ENCODE data around the gene VANGL1. TPM values are rescaled to one million over a fixed set of nuclear protein-coding genes. Genes with fewer than 3 reads are reported as not detected.

Gene VANGL1
- total RNA-seq, 1 donor from 2014 or later: 15.3 TPM

- no peaks in the 10 kb centered on the region for H3K27me3 ChIP-seq (ENCODE audit: control insufficient read depth, insufficient read depth, low read length)
- TF ChIP-seq CTCF (IDR thresholded peaks at IDR 0.05; ENCODE audit: insufficient read depth, low read length, severe bottlenecking): no peak
- DNase-seq (ENCODE audit: low read depth): peak; percentile 17
- no peaks in the 10 kb centered on the region for H3K36me3 ChIP-seq (ENCODE audit: control insufficient read depth, insufficient read depth, low read length)
- no peak overlapping the region for H3K4me3 ChIP-seq (ENCODE audit: low read depth, low read length)
- FAIRE-seq: no peak
Measured at GRCh38 chr1:115670476-115671175, 28.9 kb downstream of the VANGL1 start.

GRCh38 chr1:115671176-115671934 lies 29.6 kb downstream of the VANGL1 start:
- FAIRE-seq (no peak), DNase-seq (ENCODE audit: low read depth) (peak; percentile 95)
- Histone ChIP-seq H3K4me3 (ENCODE audit: low read depth, low read length) (no peak overlapping the region), H3K36me3 (ENCODE audit: control insufficient read depth, insufficient read depth, low read length) (no peaks in the 10 kb centered on the region), H3K27me3 (ENCODE audit: control insufficient read depth, insufficient read depth, low read length) (no peaks in the 10 kb centered on the region)
- TF ChIP-seq CTCF (IDR thresholded peaks at IDR 0.05; ENCODE audit: insufficient read depth, low read length, severe bottlenecking): peak; percentile 30

GRCh38 chr1:115672224-115673009 lies 30.6 kb downstream of the VANGL1 start:
- FAIRE-seq (no peak), DNase-seq (ENCODE audit: low read depth) (no peak)
- no peaks in the 10 kb centered on the region for H3K36me3 ChIP-seq (ENCODE audit: control insufficient read depth, insufficient read depth, low read length)

GRCh38 chr1:115676498-115677181 lies 34.9 kb downstream of the VANGL1 start:
- no peak for TF ChIP-seq CTCF (IDR thresholded peaks at IDR 0.05; ENCODE audit: insufficient read depth, low read length, severe bottlenecking)
- Histone ChIP-seq H3K4me3 (ENCODE audit: low read depth, low read length) (no peak overlapping the region), H3K27me3 (ENCODE audit: control insufficient read depth, insufficient read depth, low read length) (no peaks in the 10 kb centered on the region), H3K36me3 (ENCODE audit: control insufficient read depth, insufficient read depth, low read length) (no peaks in the 10 kb centered on the region)
- DNase-seq (ENCODE audit: low read depth) (peak; percentile 73), FAIRE-seq (no peak)

More at GRCh38 chr1:115672224-115673009, 30.6 kb downstream of the VANGL1 start:
- no peak for TF ChIP-seq CTCF (IDR thresholded peaks at IDR 0.05; ENCODE audit: insufficient read depth, low read length, severe bottlenecking)
- Histone ChIP-seq H3K27me3 (ENCODE audit: control insufficient read depth, insufficient read depth, low read length) (no peaks in the 10 kb centered on the region), H3K4me3 (ENCODE audit: low read depth, low read length) (no peak overlapping the region)

- Histone ChIP-seq H3K36me3 (ENCODE audit: control insufficient read depth, insufficient read depth, low read length) (no peaks in the 10 kb centered on the region), H3K4me3 (ENCODE audit: low read depth, low read length) (no peak overlapping the region), H3K27me3 (ENCODE audit: control insufficient read depth, insufficient read depth, low read length) (no peaks in the 10 kb centered on the region)
- no peak for TF ChIP-seq CTCF (IDR thresholded peaks at IDR 0.05; ENCODE audit: insufficient read depth, low read length, severe bottlenecking)
- DNase-seq (ENCODE audit: low read depth) (no peak), FAIRE-seq (no peak)
Measured at GRCh38 chr1:115677182-115677555, 35.4 kb downstream of the VANGL1 start.
